Osteoblast (primary cell): ENCODE measurements around the gene NFS1. TPM values are rescaled to one million over a fixed set of nuclear protein-coding genes. Genes with fewer than 3 reads are reported as not detected.
"Not testable (repeated sequence)": the region's sequence is repeated elsewhere in the genome, so short reads cannot be mapped to it uniquely, and the experiment has no call there.

ENCODE experiments used
- DNase-seq: peaks from one replicate; pipeline ENCODE4 v3.0.0; 2011; ENCODE audit warnings: low spot score, mixed read lengths; ENCODE audit not compliant: insufficient read length; ENCODE audit errors: missing footprints
- H2AFZ ChIP-seq: 2 replicates; pipeline ENCODE4 v1.6.0; 2011; ENCODE audit warnings: mild to moderate bottlenecking, low read length
- H3K27ac ChIP-seq: 2 replicates; pipeline ENCODE4 v1.5.1; 2011; ENCODE audit warnings: mild to moderate bottlenecking, low read depth, low read length, moderate library complexity
- H3K27me3 ChIP-seq: 2 replicates; pipeline ENCODE4 v1.6.0; 2012; ENCODE audit warnings: mild to moderate bottlenecking, control low read depth, inconsistent platforms, low read length, moderate library complexity; ENCODE audit not compliant: insufficient read depth
- H3K36me3 ChIP-seq: 2 replicates; pipeline ENCODE4 v1.5.1; 2011; ENCODE audit warnings: mild to moderate bottlenecking, low read length, control low read depth, moderate library complexity; ENCODE audit not compliant: insufficient read depth
- H3K4me1 ChIP-seq: 2 replicates; pipeline ENCODE4 v1.5.1; 2011; ENCODE audit warnings: mild to moderate bottlenecking, low read length, control low read depth, moderate library complexity; ENCODE audit not compliant: insufficient read depth
- H3K4me2 ChIP-seq: 2 replicates; pipeline ENCODE4 v1.6.0; 2011; ENCODE audit warnings: mild to moderate bottlenecking, low read length; ENCODE audit not compliant: insufficient read depth
- H3K4me3 ChIP-seq: fragments of 200-600 bp; sonication (generic); 3 replicates; pipeline ENCODE4 v1.5.1; 2012; ENCODE audit warnings: mild to moderate bottlenecking, low read length, inconsistent platforms; ENCODE audit not compliant: insufficient read depth
- H3K79me2 ChIP-seq: 2 replicates; pipeline ENCODE4 v1.6.0; 2012; ENCODE audit warnings: mild to moderate bottlenecking, low read length, control low read depth, inconsistent platforms; ENCODE audit not compliant: insufficient read depth
- H3K9me3 ChIP-seq: 2 replicates; pipeline ENCODE4 v1.5.1; 2011; ENCODE audit warnings: low read depth, low read length, control low read depth
- H4K20me1 ChIP-seq: 2 replicates; pipeline ENCODE4 v1.6.0; 2012; ENCODE audit warnings: mild to moderate bottlenecking, low read length, control low read depth; ENCODE audit not compliant: insufficient read depth
- CTCF ChIP-seq: IDR thresholded peaks from 2 replicates; pipeline ENCODE4 v1.5.1; 2011; ENCODE audit warnings: mild to moderate bottlenecking, low read depth, low read length, moderate library complexity; ENCODE audit errors: extremely low read depth
- total RNA-seq: library from RNA; depleted of rRNA; stranded (reverse); fragments of >200 nt; gene quantifications from 2 replicates; pipeline ENCODE4 v1.2.3, GENCODE V29; 2012

Gene NFS1
- total RNA-seq, 1 donor, result 21.7 TPM

- TF ChIP-seq CTCF, result no peak
- H3K4me1 ChIP-seq, result peaks cover 12% of the 10 kb centered on the region
- peak overlapping the region; percentile 21 for H3K27ac ChIP-seq
- DNase-seq, result no peak
- H3K4me3 ChIP-seq, result no peak overlapping the region
- H3K79me2 ChIP-seq, result peaks cover 79% of the 10 kb centered on the region
- peaks cover 67% of the 10 kb centered on the region for H4K20me1 ChIP-seq
- no peak overlapping the region for H3K4me2 ChIP-seq
- peaks cover 97% of the 10 kb centered on the region for H3K36me3 ChIP-seq
- no peaks in the 10 kb centered on the region for H3K9me3 ChIP-seq
- no peak overlapping the region for H2AFZ ChIP-seq
- no peaks in the 10 kb centered on the region for H3K27me3 ChIP-seq
Observed at GRCh38 chr20:35710039-35710438, 10.9 kb upstream of the NFS1 start.

- Histone ChIP-seq H3K36me3 (peaks cover 97% of the 10 kb centered on the region), H3K27me3 (no peaks in the 10 kb centered on the region), H3K9me3 (no peaks in the 10 kb centered on the region), H3K79me2 (peaks cover 78% of the 10 kb centered on the region), H3K4me1 (peaks cover 15% of the 10 kb centered on the region), H2AFZ (no peak overlapping the region), H3K27ac (peak overlapping the region; percentile 21), H3K4me2 (no peak overlapping the region), H3K4me3 (no peak overlapping the region), H4K20me1 (peaks cover 65% of the 10 kb centered on the region)
- no peak for DNase-seq
- no peak for TF ChIP-seq CTCF
Observed at GRCh38 chr20:35709259-35709658, 10.1 kb upstream of the NFS1 start.

GRCh38 chr20:35708502-35708901 lies 9.3 kb upstream of the NFS1 start:
- peaks cover 70% of the 10 kb centered on the region for H3K79me2 ChIP-seq
- no peak overlapping the region for H3K4me2 ChIP-seq
- TF ChIP-seq CTCF, result no peak
- no peak overlapping the region for H3K27ac ChIP-seq
- peaks cover 97% of the 10 kb centered on the region for H3K36me3 ChIP-seq
- H3K4me3 ChIP-seq, result no peak overlapping the region
- H3K9me3 ChIP-seq, result no peaks in the 10 kb centered on the region
- peaks cover 68% of the 10 kb centered on the region for H4K20me1 ChIP-seq
- H3K27me3 ChIP-seq, result no peaks in the 10 kb centered on the region
- peaks cover 19% of the 10 kb centered on the region for H3K4me1 ChIP-seq
- no peak overlapping the region for H2AFZ ChIP-seq
- DNase-seq, result no peak

- DNase-seq, H3K4me2 ChIP-seq, H2AFZ ChIP-seq, H3K27ac ChIP-seq, H3K4me3 ChIP-seq, H3K27me3 ChIP-seq, H3K9me3 ChIP-seq: not testable (repeated sequence)
- H3K36me3 ChIP-seq, result peaks cover 99% of the 10 kb centered on the region
- peaks cover 55% of the 10 kb centered on the region for H3K79me2 ChIP-seq
- H3K4me1 ChIP-seq, result peaks cover 22% of the 10 kb centered on the region
- peaks cover 65% of the 10 kb centered on the region for H4K20me1 ChIP-seq
Observed at GRCh38 chr20:35706591-35707529, 7.7 kb upstream of the NFS1 start.

- Histone ChIP-seq H3K4me1 (peaks cover 18% of the 10 kb centered on the region), H3K79me2 (peaks cover 49% of the 10 kb centered on the region), H3K27ac (peak overlapping the region; percentile 30), H4K20me1 (peaks cover 56% of the 10 kb centered on the region), H3K36me3 (peaks cover 93% of the 10 kb centered on the region)
- not testable (repeated sequence) for H3K9me3 ChIP-seq, H2AFZ ChIP-seq, H3K4me3 ChIP-seq, H3K27me3 ChIP-seq, DNase-seq, H3K4me2 ChIP-seq
Observed at GRCh38 chr20:35705894-35706293, 6.7 kb upstream of the NFS1 start.
